ENCODE measurements around the gene CYP2A6. TPM values are rescaled to one million over a fixed set of nuclear protein-coding genes. Genes with fewer than 3 reads are reported as not detected.
"Not testable (repeated sequence)": the region's sequence is repeated elsewhere in the genome, so short reads cannot be mapped to it uniquely, and the experiment has no call there.

Gene CYP2A6
- total and polyA plus RNA-seq, 3 donors from 2014 or later: not detected

DNA sequence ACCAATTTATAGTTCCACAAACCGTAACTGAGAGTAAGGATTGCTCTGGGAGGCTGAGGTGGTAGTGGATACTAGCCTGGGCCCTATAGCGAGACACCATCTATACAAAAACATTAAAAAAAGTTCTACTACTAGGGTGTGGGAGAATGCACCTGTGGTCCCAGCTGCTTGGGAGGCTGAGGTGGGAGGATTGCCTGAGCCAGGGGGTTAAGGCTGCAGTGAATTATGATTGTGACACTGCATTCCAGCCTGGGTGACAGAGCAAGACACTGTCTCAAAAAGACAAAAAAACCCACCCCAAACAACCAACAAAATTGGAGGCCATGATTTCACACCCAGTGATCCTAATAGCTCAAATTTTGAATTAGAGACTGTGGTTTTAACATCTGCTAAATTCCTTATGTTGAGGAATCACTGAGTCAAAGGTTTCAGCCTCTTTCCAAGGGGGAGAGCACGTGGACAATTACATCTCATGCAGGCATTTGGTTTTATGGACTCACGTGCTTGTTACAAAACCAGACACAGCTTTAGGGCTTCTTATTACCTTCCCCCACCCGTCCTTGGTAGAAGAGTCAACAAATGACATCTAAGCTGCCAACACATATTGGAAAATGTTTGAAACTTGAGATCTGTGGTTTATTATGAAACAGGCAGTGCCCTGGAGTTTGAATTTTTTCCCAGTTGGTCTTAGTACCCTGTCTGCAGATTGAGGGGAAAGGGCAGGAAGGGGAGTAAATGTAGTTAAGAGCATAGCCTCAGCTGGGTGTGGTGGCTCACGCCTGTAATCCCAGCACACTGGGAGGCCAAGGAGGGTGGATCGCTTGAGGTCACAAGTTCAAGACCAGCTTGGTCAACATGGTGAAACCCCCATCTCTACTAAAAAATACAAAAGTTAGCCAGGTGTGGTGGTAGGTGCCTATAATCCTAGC, 18.5 kb downstream of the CYP2A6 start:
- intact Hi-C loops (cut with DNase I; ENCODE audit: low total_unique reads): no loop called here
- TF ChIP-seq, protein P1, sequence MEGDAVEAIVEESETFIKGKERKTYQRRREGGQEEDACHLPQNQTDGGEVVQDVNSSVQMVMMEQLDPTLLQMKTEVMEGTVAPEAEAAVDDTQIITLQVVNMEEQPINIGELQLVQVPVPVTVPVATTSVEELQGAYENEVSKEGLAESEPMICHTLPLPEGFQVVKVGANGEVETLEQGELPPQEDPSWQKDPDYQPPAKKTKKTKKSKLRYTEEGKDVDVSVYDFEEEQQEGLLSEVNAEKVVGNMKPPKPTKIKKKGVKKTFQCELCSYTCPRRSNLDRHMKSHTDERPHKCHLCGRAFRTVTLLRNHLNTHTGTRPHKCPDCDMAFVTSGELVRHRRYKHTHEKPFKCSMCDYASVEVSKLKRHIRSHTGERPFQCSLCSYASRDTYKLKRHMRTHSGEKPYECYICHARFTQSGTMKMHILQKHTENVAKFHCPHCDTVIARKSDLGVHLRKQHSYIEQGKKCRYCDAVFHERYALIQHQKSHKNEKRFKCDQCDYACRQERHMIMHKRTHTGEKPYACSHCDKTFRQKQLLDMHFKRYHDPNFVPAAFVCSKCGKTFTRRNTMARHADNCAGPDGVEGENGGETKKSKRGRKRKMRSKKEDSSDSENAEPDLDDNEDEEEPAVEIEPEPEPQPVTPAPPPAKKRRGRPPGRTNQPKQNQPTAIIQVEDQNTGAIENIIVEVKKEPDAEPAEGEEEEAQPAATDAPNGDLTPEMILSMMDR (IDR thresholded peaks at IDR 0.05): no peak
- no peak for TF ChIP-seq POLR2A (IDR thresholded peaks at IDR 0.05)
- WGBS, 2 donors: 53 to 64% methylated on average over 7 of the region's 7 CpGs
- H3K36me3 ChIP-seq (ENCODE audit: low read depth, missing control alignments): no peaks in the 10 kb centered on the region
- no peaks in the 10 kb centered on the region for H3K9me3 ChIP-seq
- peaks cover 27% of the 10 kb centered on the region for H3K4me1 ChIP-seq
- H3K27me3 ChIP-seq: no peaks in the 10 kb centered on the region
- no peak overlapping the region for H3K4me3 ChIP-seq
- H3K27ac ChIP-seq: peak overlapping the region; percentile 48
- DNase-seq: no peak

DNA sequence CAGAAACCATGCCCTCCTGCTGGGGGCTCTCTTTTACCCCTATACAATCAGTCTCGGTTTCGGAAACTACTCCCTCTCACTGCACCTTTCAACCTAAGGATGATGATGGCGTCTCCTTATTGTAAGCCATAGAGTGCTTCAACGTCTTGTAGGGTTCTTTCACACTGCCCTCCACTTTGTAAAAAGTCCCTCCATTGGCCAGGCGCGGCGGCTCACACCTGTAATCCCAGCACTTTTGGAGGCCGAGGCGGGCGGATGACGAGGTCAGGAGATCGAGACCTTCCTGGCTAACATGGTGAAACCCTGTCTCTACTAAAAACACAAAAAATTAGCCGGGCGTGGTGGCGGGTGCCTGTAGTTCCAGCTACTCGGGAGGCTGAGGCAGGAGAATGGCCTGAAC, 19.5 kb downstream of the CYP2A6 start:
- H3K36me3 ChIP-seq (ENCODE audit: low read depth, missing control alignments); H3K4me3 ChIP-seq; H3K27me3 ChIP-seq; intact Hi-C loops (cut with DNase I; ENCODE audit: low total_unique reads); DNase-seq; H3K9me3 ChIP-seq: not testable (repeated sequence)
- WGBS, 2 donors: 55 to 75% methylated on average over 16 of the region's 16 CpGs
- Histone ChIP-seq H3K27ac (peak overlapping the region; percentile 24 to 55), H3K4me1 (peaks cover 23% of the 10 kb centered on the region)

DNA sequence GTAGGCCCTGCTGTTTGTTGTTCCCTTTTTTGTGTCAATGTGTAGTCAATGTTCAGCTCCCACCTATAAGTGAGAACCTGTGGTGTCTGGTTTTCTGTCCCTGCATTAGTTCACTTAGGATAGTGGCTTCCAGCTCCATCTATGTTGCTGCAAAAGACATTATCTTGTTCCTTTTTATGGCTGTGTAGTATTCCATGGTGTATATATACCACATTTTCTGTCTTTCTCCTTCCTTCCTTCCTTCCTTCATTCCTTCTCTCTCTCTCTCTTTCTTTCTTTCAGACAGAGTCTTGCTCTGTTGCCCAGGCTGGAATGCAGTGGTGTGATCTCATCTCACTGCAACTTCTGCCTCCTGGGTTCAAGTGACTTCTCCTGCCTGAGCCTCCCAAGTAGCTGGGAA, 21.0 kb downstream of the CYP2A6 start:
- H3K36me3 ChIP-seq (ENCODE audit: low read depth, missing control alignments): no peaks in the 10 kb centered on the region

DNA sequence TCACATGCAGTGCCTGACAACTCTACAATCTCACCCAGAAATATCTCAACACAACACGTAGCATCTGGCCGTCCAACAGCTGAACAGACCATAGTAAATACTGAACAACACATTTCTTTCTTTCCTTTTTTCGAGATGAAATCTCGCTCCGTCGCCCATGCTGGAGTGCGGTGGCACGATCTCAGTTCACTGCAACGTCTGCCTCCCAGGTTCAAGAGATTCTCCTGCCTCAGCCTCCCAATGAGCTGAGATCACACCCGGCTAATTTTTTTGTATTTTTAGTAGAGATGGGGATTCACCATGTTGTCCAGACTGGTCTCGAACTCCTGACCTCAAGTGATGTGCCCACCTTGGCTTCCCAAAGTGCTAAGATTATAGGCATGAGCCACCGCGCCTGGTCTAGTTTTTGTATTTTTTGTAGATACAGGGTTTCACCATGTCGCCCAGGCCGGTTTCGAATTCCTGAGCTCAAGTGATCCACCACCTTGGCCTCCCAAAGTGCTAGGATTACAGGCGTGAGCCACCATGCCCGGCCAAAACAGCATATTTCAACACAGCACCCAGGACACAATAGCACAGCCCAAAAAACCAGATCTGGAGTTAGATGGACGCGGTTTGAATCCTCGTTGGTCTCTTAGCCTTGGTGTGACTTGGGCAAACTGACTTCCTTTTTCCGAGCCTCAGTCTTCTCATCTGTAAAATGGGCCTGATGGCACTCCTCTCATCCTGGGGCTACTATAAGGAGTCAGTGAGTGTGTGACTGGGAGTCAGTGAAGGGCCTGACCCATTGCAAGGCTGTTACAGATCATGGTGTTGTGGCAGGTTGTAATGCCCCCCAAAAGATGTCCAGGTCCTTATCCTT, 22.6 kb downstream of the CYP2A6 start:
- no peak overlapping the region for H3K27ac ChIP-seq

More for the DNA sequence above, 21.0 kb downstream of the CYP2A6 start:
- no peak overlapping the region for H3K4me3 ChIP-seq
- intact Hi-C loops (cut with DNase I; ENCODE audit: low total_unique reads): no loop called here
- no peak for DNase-seq
- H3K27me3 ChIP-seq: no peaks in the 10 kb centered on the region
- peak overlapping the region; percentile 18 to 55 for H3K27ac ChIP-seq
- no peaks in the 10 kb centered on the region for H3K9me3 ChIP-seq
- H3K4me1 ChIP-seq: peaks cover 32% of the 10 kb centered on the region
- no peak for TF ChIP-seq POLR2A (IDR thresholded peaks at IDR 0.05)
- TF ChIP-seq, protein P1 (IDR thresholded peaks at IDR 0.05): no peak

DNA sequence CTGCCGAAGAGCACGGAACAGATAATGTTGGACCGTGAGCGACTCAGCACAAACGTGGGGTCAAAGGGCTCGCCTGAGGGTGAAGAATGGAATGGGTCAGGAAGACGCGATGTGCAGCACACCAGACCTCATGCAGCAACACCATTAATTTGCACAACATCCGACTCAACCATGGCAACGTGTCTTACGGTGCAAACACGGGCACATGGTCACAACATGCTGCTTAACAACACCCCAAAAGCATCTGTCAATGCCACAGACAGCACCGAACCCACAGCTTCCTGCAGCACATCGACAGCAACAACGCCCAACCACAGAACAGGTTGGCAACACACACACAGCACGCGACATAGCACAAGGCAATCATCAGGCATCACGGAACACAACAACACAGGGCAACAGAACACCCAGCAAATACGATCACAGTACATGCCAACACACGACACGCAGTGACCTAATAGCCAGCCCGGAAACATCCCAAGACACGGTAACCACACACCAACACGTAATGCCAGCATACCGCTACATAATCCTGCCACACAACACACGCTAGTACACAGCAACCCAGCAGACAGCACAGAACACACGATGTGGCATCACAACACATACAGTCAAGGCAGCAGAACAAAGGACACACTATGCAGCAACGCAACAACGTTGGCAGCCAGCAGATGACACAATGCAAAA, 23.4 kb downstream of the CYP2A6 start:
- H3K4me3 ChIP-seq; intact Hi-C loops (cut with DNase I; ENCODE audit: low total_unique reads); H3K9me3 ChIP-seq; DNase-seq; H3K27me3 ChIP-seq; H3K36me3 ChIP-seq (ENCODE audit: low read depth, missing control alignments); H3K27ac ChIP-seq: not testable (repeated sequence)
- H3K4me1 ChIP-seq: peaks cover 40% of the 10 kb centered on the region
- WGBS, 2 donors: 78 to 84% methylated on average over 28 to 29 of the region's 29 CpGs

More for the DNA sequence above, 22.6 kb downstream of the CYP2A6 start:
- no peaks in the 10 kb centered on the region for H3K27me3 ChIP-seq
- DNase-seq: no peak
- no peak overlapping the region for H3K4me3 ChIP-seq
- H3K9me3 ChIP-seq: no peaks in the 10 kb centered on the region
- TF ChIP-seq, protein P1 (IDR thresholded peaks at IDR 0.05): no peak
- no peak for TF ChIP-seq POLR2A (IDR thresholded peaks at IDR 0.05)
- 89 to 93% methylated on average over 22 of the region's 22 CpGs for WGBS, 2 donors
- intact Hi-C loops (cut with DNase I; ENCODE audit: low total_unique reads): no loop called here
- H3K4me1 ChIP-seq: peaks cover 40% of the 10 kb centered on the region
- H3K36me3 ChIP-seq (ENCODE audit: low read depth, missing control alignments): no peaks in the 10 kb centered on the region

DNA sequence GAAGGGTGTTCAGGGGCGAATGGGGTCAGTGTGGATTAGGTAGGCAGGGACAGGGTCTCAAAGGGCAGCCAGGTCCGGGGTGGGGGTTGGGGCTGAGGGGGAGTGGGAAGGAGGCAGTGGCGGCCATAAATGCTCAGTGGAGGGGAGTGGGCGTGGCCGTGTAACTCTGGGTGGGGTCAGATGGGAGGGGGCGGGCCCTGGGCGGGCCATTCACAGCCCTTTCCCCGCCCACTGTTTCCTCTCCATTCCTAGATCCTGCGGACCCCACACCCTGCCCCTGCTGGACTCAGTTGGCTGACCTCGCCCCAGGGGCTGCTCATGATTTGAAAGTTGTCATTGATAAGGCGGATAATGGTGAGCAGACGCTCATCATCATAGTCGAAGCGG, 23.9 kb downstream of the CYP2A6 start:
- DNase-seq: peak; percentile 15

DNA sequence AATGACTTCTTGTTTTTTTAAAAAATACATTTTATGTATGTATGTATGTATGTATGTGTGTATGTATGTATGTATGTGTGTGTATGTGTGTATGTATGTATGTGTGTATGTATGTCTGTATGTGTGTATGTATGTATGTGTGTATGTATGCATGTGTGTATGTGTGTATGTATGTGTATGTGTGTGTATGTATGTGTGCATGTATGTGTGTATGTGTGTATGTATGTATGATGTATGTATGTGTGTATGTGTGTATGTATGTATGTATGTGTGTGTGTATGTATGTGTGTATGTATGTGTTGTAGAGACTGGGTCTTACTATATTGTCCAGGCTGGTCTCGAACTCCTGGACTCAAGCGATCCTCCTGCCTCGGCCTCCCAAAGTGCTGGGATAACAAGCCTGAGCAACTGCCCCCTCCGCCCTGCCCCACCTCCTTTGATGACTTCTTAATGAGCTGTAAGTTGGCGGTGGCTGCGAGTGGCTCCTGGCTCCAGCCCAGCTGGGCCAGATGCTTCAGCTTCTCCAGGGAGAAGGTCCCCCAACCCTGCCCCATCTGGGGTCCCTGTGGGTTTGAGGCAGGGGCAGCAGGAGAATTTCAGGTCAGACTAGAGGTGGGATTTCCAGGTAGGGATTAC, 24.7 kb downstream of the CYP2A6 start:
- H3K4me1 ChIP-seq: peaks cover 38% of the 10 kb centered on the region
- H3K27ac ChIP-seq: peak overlapping the region; percentile 65 to 77
- H3K36me3 ChIP-seq (ENCODE audit: low read depth, missing control alignments); intact Hi-C loops (cut with DNase I; ENCODE audit: low total_unique reads); H3K9me3 ChIP-seq; H3K27me3 ChIP-seq; H3K4me3 ChIP-seq: not testable (repeated sequence)
- WGBS, 2 donors: 82% methylated on average over 4 of the region's 6 CpGs; no CpG with 5 or more reads in 1 of the 2 donors
- DNase-seq: peak; percentile 11

More for the DNA sequence above, 23.9 kb downstream of the CYP2A6 start:
- H3K27me3 ChIP-seq; H3K9me3 ChIP-seq; intact Hi-C loops (cut with DNase I; ENCODE audit: low total_unique reads); H3K4me3 ChIP-seq; H3K27ac ChIP-seq; H3K36me3 ChIP-seq (ENCODE audit: low read depth, missing control alignments): not testable (repeated sequence)
- peaks cover 40% of the 10 kb centered on the region for H3K4me1 ChIP-seq
- 57 to 61% methylated on average over 8 to 12 of the region's 14 CpGs for WGBS, 2 donors

DNA sequence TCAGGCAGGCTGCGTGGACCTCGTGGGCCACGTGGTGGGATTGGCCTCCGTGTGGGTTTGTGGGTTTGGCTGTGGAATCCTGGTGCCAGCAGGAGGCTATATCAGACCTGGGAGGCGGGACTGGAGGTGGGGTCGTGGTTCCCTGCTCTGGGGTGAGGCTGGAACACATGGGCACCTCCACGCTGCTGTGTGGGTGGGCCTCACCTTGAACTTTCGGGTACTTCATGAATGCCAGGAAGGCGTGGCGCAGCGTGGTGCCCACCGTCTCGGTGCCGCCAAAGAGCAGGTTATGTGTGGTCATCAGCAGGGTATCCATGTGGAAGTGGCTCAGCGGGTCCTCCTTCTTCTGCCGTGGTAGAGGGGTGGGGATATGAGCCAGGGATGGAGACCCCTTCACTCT, 25.3 kb downstream of the CYP2A6 start:
- H3K4me1 ChIP-seq: peaks cover 31% of the 10 kb centered on the region
- H3K4me3 ChIP-seq; H3K27me3 ChIP-seq; intact Hi-C loops (cut with DNase I; ENCODE audit: low total_unique reads); H3K9me3 ChIP-seq; H3K36me3 ChIP-seq (ENCODE audit: low read depth, missing control alignments): not testable (repeated sequence)
- DNase-seq: peak; percentile 12
- H3K27ac ChIP-seq: peak overlapping the region; percentile 65 to 77
- WGBS, 2 donors: 87 to 88% methylated on average over 16 of the region's 16 CpGs

Measured in testis (tissue), 3 donors.